ENCODE data around the gene ZNF789. TPM values are rescaled to one million over a fixed set of nuclear protein-coding genes. Genes with fewer than 3 reads are reported as not detected.
"Not testable (repeated sequence)": the region's sequence is repeated elsewhere in the genome, so short reads cannot be mapped to it uniquely, and the experiment has no call there.

Gene ZNF789
- total RNA-seq, 1 experiment from 2014 or later, result 20.1 TPM

GRCh38 chr7:99478464-99479440 lies 6.1 kb downstream of the ZNF789 start:
- DNase-seq, result no peak
- peaks cover 42% of the 10 kb centered on the region for H3K36me3 ChIP-seq
- H3K27ac ChIP-seq, result no peak overlapping the region
- no peaks in the 10 kb centered on the region for H3K9me3 ChIP-seq (replicated peaks)
- no peak overlapping the region for H3K4me3 ChIP-seq
- no peaks in the 10 kb centered on the region for H3K4me1 ChIP-seq
- H3K27me3 ChIP-seq, result no peaks in the 10 kb centered on the region

- H3K4me1 ChIP-seq, result no peaks in the 10 kb centered on the region; the same call in 1 of the 2 replicates
- peak in 1 of 2 experiments; percentile 42 for DNase-seq
- no peak overlapping the region for H3K27ac ChIP-seq
- H3K4me3 ChIP-seq, result no peak overlapping the region
- H3K9me3 ChIP-seq (replicated peaks), result no peaks in the 10 kb centered on the region
- H3K36me3 ChIP-seq, result peaks cover 45% of the 10 kb centered on the region
- H3K27me3 ChIP-seq, result no peaks in the 10 kb centered on the region
Measured at GRCh38 chr7:99485094-99485493, 12.4 kb downstream of the ZNF789 start.

- H3K36me3 ChIP-seq, result peaks cover 27% of the 10 kb centered on the region
- DNase-seq, result no peak
Measured at GRCh38 chr7:99489235-99489634, 16.5 kb downstream of the ZNF789 start.

GRCh38 chr7:99490878-99491277 lies 18.2 kb downstream of the ZNF789 start:
- Histone ChIP-seq H3K4me3 (no peak overlapping the region), H3K27me3 (no peaks in the 10 kb centered on the region), H3K4me1 (no peaks in the 10 kb centered on the region), H3K9me3 (replicated peaks) (no peaks in the 10 kb centered on the region; the same call in 1 of the 2 replicates), H3K27ac (no peak overlapping the region), H3K36me3 (peaks cover 30% of the 10 kb centered on the region)
- no peak for DNase-seq

More at GRCh38 chr7:99489235-99489634, 16.5 kb downstream of the ZNF789 start:
- H3K27ac ChIP-seq, result no peak overlapping the region
- H3K4me1 ChIP-seq, result no peaks in the 10 kb centered on the region; the same call in 1 of the 2 replicates
- no peaks in the 10 kb centered on the region for H3K27me3 ChIP-seq
- H3K9me3 ChIP-seq (replicated peaks), result no peaks in the 10 kb centered on the region; the same call in 1 of the 2 replicates
- no peak overlapping the region for H3K4me3 ChIP-seq

- DNase-seq, result no peak
- Histone ChIP-seq H3K27ac (no peak overlapping the region), H3K4me3 (no peak overlapping the region), H3K27me3 (no peaks in the 10 kb centered on the region), H3K9me3 (replicated peaks) (no peaks in the 10 kb centered on the region; the same call in 1 of the 2 replicates), H3K36me3 (peaks cover 35% of the 10 kb centered on the region), H3K4me1 (0 out of 2 replicates have a peak, but pooled peaks cover 3% of the 10 kb centered on the region)
Measured at GRCh38 chr7:99493823-99494222, 21.1 kb downstream of the ZNF789 start.

GRCh38 chr7:99497766-99498545 lies 25.3 kb downstream of the ZNF789 start:
- peaks cover 32% of the 10 kb centered on the region for H3K36me3 ChIP-seq
- no peak for DNase-seq
- no peaks in the 10 kb centered on the region for H3K27me3 ChIP-seq
- H3K9me3 ChIP-seq (replicated peaks), result no peaks in the 10 kb centered on the region; the same call in 1 of the 2 replicates
- no peak overlapping the region for H3K27ac ChIP-seq
- H3K4me1 ChIP-seq, result 0 out of 2 replicates have a peak, but pooled peaks cover 3% of the 10 kb centered on the region
- H3K4me3 ChIP-seq, result peak overlapping the region; percentile 83; the same call in 1 of the 2 replicates

GRCh38 chr7:99498546-99498944 lies 25.9 kb downstream of the ZNF789 start:
- Histone ChIP-seq H3K27ac (no peak overlapping the region), H3K9me3 (replicated peaks) (no peaks in the 10 kb centered on the region; the same call in 1 of the 2 replicates), H3K4me3 (peak overlapping the region; percentile 83), H3K4me1 (0 out of 2 replicates have a peak, but pooled peaks cover 3% of the 10 kb centered on the region), H3K36me3 (peaks cover 26% of the 10 kb centered on the region), H3K27me3 (no peaks in the 10 kb centered on the region)
- no peak for DNase-seq

GRCh38 chr7:99499371-99499720 lies 26.7 kb downstream of the ZNF789 start:
- Histone ChIP-seq H3K27me3 (no peaks in the 10 kb centered on the region), H3K36me3 (peaks cover 18% of the 10 kb centered on the region), H3K9me3 (replicated peaks) (no peaks in the 10 kb centered on the region; the same call in 1 of the 2 replicates), H3K4me3 (peak overlapping the region; percentile 83), H3K4me1 (0 out of 2 replicates have a peak, but pooled peaks cover 3% of the 10 kb centered on the region), H3K27ac (peak overlapping the region; percentile 61; the same call in 1 of the 2 replicates)
- DNase-seq, result peak in 1 of 2 experiments; percentile 15

GRCh38 chr7:99499721-99500636 lies 27.3 kb downstream of the ZNF789 start, which contains the start of gene ZNF394:
Gene ZNF394, minus strand, starts transcription at chr7:99500281. Its CDS starts 188 bp downstream, at chr7:99500093.
- peak; percentile 93 to 95 for DNase-seq
- Histone ChIP-seq H3K27ac (peak within 1 kb of the TSS; percentile 61), H3K4me3 (peak within 1 kb of the TSS; percentile 83), H3K9me3 (replicated peaks) (no peaks in the 10 kb centered on the region), H3K4me1 (0 out of 2 replicates have a peak, but pooled peaks cover 3% of the 10 kb centered on the region), H3K27me3 (no peaks in the 10 kb centered on the region), H3K36me3 (peaks cover 15% of the 10 kb centered on the region)

GRCh38 chr7:99500637-99501009 lies 27.9 kb downstream of the ZNF789 start:
- peak overlapping the region; percentile 83 for H3K4me3 ChIP-seq
- no peaks in the 10 kb centered on the region for H3K9me3 ChIP-seq (replicated peaks)
- no peak for DNase-seq
- 0 out of 2 replicates have a peak, but pooled peaks cover 3% of the 10 kb centered on the region for H3K4me1 ChIP-seq
- H3K27ac ChIP-seq, result no peak overlapping the region; the same call in 1 of the 2 replicates
- H3K36me3 ChIP-seq, result peaks cover 13% of the 10 kb centered on the region
- no peaks in the 10 kb centered on the region for H3K27me3 ChIP-seq

- not testable (repeated sequence) for H3K27ac ChIP-seq, H3K4me3 ChIP-seq
Measured at GRCh38 chr7:99501236-99501635, 28.5 kb downstream of the ZNF789 start.

GRCh38 chr7:99504281-99504602 lies 31.6 kb downstream of the ZNF789 start:
- H3K4me1 ChIP-seq, result peaks cover 6% of the 10 kb centered on the region; the same call in 1 of the 2 replicates
- H3K4me3 ChIP-seq, result peak overlapping the region; percentile 85
- H3K27ac ChIP-seq, result peak overlapping the region; percentile 82
- no peaks in the 10 kb centered on the region for H3K27me3 ChIP-seq
- no peaks in the 10 kb centered on the region for H3K36me3 ChIP-seq
- peak; percentile 98 to 99 for DNase-seq
- H3K9me3 ChIP-seq (replicated peaks), result no peaks in the 10 kb centered on the region

More at GRCh38 chr7:99501236-99501635, 28.5 kb downstream of the ZNF789 start:
- not testable (repeated sequence) for H3K4me1 ChIP-seq; H3K27me3 ChIP-seq; H3K9me3 ChIP-seq (replicated peaks); H3K36me3 ChIP-seq
- peak in 1 of 2 experiments; percentile 32 for DNase-seq

GRCh38 chr7:99504603-99505323 lies 32.1 kb downstream of the ZNF789 start, which contains the start of gene ZKSCAN5:
Gene ZKSCAN5, plus strand, starts transcription at chr7:99504662. Its CDS starts 1,383 bp downstream, at chr7:99506045.
- Histone ChIP-seq H3K27ac (peak within 1 kb of the TSS; percentile 82), H3K36me3 (no peaks in the 10 kb centered on the region), H3K4me3 (peak within 1 kb of the TSS; percentile 85), H3K9me3 (replicated peaks) (no peaks in the 10 kb centered on the region), H3K4me1 (peaks cover 6% of the 10 kb centered on the region; the same call in 1 of the 2 replicates), H3K27me3 (no peaks in the 10 kb centered on the region)
- peak; percentile 95 to 97 for DNase-seq

All from SJCRH30 (cell line).